ENCODE measurements around the gene SWAP70. TPM values are rescaled to one million over a fixed set of nuclear protein-coding genes. Genes with fewer than 3 reads are reported as not detected.

The SWAP70 gene
- total and polyA plus RNA-seq, 2 of the 8 experiments (the other 6 are each of a cell fraction or from before 2014, with no cell fraction given) = 14.8 to 37.5 TPM

- Histone ChIP-seq H2AFZ (ENCODE audit: low read length) (no peak overlapping the region), H3K14ac (ENCODE audit: insufficient read length) (no peak overlapping the region), H3K4me3 (ENCODE audit: extremely low read depth in 1 of 4, insufficient read depth in 2 of 4, low read depth in 3 of 4, low read length in 4 of 4) (no peak overlapping the region), H2BK120ac (replicated peaks; ENCODE audit: low read depth, low read length) (no peak overlapping the region), H2BK15ac (ENCODE audit: low read length) (no peak overlapping the region), H3K18ac (ENCODE audit: extremely low read depth, low read length) (no peak overlapping the region), H2AK5ac (ENCODE audit: low read depth, low read length) (no peak overlapping the region), H2BK20ac (ENCODE audit: low read length) (no peak overlapping the region), H3K23me2 (ENCODE audit: low read depth, low read length) (no peaks in the 10 kb centered on the region), H4K8ac (ENCODE audit: extremely low read depth, insufficient read depth, low read length) (no peak overlapping the region), H3K4me1 (replicated peaks in 1 of 4; ENCODE audit: control insufficient read depth in 3 of 4, insufficient read depth in 4 of 4, low read length in 3 of 4) (no peaks in the 10 kb centered on the region), H3K56ac (replicated peaks; ENCODE audit: insufficient read length, low read depth, low read length) (no peak overlapping the region), H3K27ac (ENCODE audit: low read depth, low read length) (no peak overlapping the region), H3K9me3 (ENCODE audit: insufficient read depth in 2 of 2, low read depth in 1 of 2, low read length in 1 of 2) (no peaks in the 10 kb centered on the region), H3K9ac (replicated peaks in 1 of 4; ENCODE audit: extremely low read depth in 1 of 4, low read depth in 3 of 4, low read length in 3 of 4) (no peak overlapping the region), H4K20me1 (replicated peaks in 1 of 2; ENCODE audit: control insufficient read depth in 1 of 2, insufficient read depth in 2 of 2, low read length in 2 of 2) (no peaks in the 10 kb centered on the region), H3K27me3 (replicated peaks in 1 of 4; ENCODE audit: control insufficient read depth in 3 of 4, extremely low read depth in 1 of 4, insufficient read depth in 3 of 4, low read length in 3 of 4) (no peaks in the 10 kb centered on the region), H3K79me1 (ENCODE audit: low read depth, low read length) (no peaks in the 10 kb centered on the region), H3K23ac (ENCODE audit: insufficient read length) (no peak overlapping the region), H3K4ac (replicated peaks; ENCODE audit: insufficient read length, low read depth, low read length) (no peak overlapping the region), H4K91ac (replicated peaks; ENCODE audit: insufficient read length, low read length) (no peak overlapping the region), H2BK5ac (ENCODE audit: low read depth, low read length) (no peak overlapping the region), H3K79me2 (ENCODE audit: control insufficient read depth in 1 of 2, insufficient read depth in 2 of 2, low read length in 2 of 2) (no peaks in the 10 kb centered on the region), H4K5ac (ENCODE audit: insufficient read length, low read depth, low read length) (no peak overlapping the region), H2BK12ac (ENCODE audit: low read depth, low read length) (no peak overlapping the region), H3K36me3 (ENCODE audit: control insufficient read depth in 2 of 4, insufficient read depth in 4 of 4, low read length in 3 of 4) (no peaks in the 10 kb centered on the region), H3K4me2 (ENCODE audit: insufficient read depth in 1 of 2, low read depth in 2 of 2, low read length in 2 of 2) (no peak overlapping the region)
- ChIA-PET POLR2A (ENCODE audit: partially characterized antibody) (interaction anchor here (0.9 kb wide), 1 partner anchor 18 kb away, joined by 4 read pairs; no protein-coding TSS in a partner anchor), CTCF (ENCODE audit: partially characterized antibody) (interaction anchor here (0.8 to 1.5 kb wide), 3 partner anchors 14 to 109 kb away, joined by 3 to 5 read pairs (median 3); no protein-coding TSS in a partner anchor)
- DNase-seq (ENCODE audit: low read depth in 1 of 2, low spot score in 2 of 2) (no peak), FAIRE-seq (no peak)
- 91% methylated on average over 4 of the region's 4 CpGs; no CpG with 5 or more reads in 1 of the 2 experiments for WGBS, 2 experiments (ENCODE audit: extremely low coverage in 1 of 2, insufficient coverage in 1 of 2, insufficient read length in 1 of 2, insufficient replicate concordance in 2 of 2, low coverage in 1 of 2, low lambda C conversion rate in 2 of 2, missing lambda C conversion rate in 1 of 2)
- TF ChIP-seq ATF3 (IDR thresholded peaks at IDR 0.05; ENCODE audit: insufficient read depth, low read depth, low read length) (no peak), NANOG (IDR thresholded peaks at IDR 0.05; ENCODE audit: insufficient read depth, low read depth, low read length, poor library complexity, severe bottlenecking) (no peak), POU5F1 (IDR thresholded peaks at IDR 0.05; ENCODE audit: low read depth, low read length) (no peak), SP4 (IDR thresholded peaks at IDR 0.05; ENCODE audit: low read length) (no peak), SUZ12 (IDR thresholded peaks at IDR 0.05; ENCODE audit: low read length) (no peak), YY1 (IDR thresholded peaks at IDR 0.05; ENCODE audit: low read depth, low read length) (no peak), CBX8 (IDR thresholded peaks at IDR 0.05; ENCODE audit: borderline replicate concordance, low read depth, low read length) (no peak), GABPA (IDR thresholded peaks at IDR 0.05; ENCODE audit: borderline replicate concordance, insufficient read depth, low read length) (no peak), CTCF (IDR thresholded peaks at IDR 0.05; ENCODE audit: control extremely low read depth in 1 of 3, insufficient read depth in 1 of 3, low read depth in 1 of 3, low read length in 3 of 3) (no peak), CHD1 (IDR thresholded peaks at IDR 0.05; ENCODE audit: low read depth, low read length) (no peak), CBX5 (IDR thresholded peaks at IDR 0.05; ENCODE audit: low read depth, low read length) (no peak)
Measured at GRCh38 chr11:9639985-9640384, 23.9 kb upstream of the SWAP70 start.
